Measurements from ENCODE around the gene NPPB. TPM values are rescaled to one million over a fixed set of nuclear protein-coding genes. Genes with fewer than 3 reads are reported as not detected.
A peak's percentile ranks its signal among the peaks of the same experiment; 100 is the strongest.

Gene NPPB
- total RNA-seq, 2 donors from 2014 or later, result 45.8 to 51.9 TPM

DNA sequence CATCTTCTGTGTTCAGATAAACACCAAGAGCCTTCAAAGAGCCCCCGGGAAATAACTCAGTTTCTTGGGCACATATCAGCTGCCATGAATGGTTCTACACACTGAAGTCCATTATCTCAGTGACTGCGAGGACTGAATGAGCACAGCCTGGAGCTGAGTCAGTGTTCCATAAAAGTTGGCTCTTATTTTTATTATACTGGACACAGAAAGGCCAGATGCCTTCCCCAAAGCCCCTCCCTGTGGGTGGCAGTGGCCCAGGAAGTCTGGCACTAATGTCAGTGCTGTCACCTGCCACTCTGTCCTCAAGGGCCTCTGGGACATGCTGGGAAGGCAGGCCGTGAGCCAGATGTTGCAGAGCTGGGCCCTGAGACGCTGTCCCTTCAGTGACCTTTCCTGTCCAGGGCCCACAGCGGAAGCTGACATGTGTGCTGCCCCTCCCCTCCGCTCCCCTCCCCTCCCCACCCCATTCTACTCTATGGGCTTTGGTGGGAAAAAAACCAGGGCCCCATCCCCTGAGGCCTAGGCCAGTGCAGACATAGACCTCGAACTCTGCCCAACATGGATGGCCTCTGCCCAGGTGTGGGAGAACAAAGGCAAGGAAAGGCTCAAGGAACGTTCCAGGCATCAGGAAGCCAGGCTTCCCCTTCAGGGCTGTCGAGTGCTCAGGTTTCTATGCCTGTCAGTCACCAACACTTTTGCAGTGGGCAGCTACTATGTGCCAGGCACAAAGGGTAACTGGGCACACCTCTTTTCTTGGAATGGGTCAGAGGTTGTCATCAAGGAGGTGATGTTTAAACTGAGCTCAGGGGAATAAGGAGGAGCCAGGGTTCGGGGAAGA lies 22.4 kb upstream of the NPPB start:
- Mint-ChIP-seq H3K4me1 (peaks cover 15% of the 10 kb centered on the region), H3K27ac (no peak overlapping the region), H3K9me3 (no peaks in the 10 kb centered on the region), H3K27me3 (ENCODE audit: insufficient read depth) (peaks cover 2% of the 10 kb centered on the region), H3K36me3 (ENCODE audit: low read depth) (no peaks in the 10 kb centered on the region), H3K4me3 (no peak overlapping the region)
- no peak overlapping the region for H3K27ac ChIP-seq (ENCODE audit: low read depth, low read length)
- WGBS, 2 experiments (ENCODE audit: insufficient coverage in 1 of 2, insufficient read length in 1 of 2), result 87 to 89% methylated on average over 7 to 10 of the region's 10 CpGs
- H3K4me1 ChIP-seq (ENCODE audit: control insufficient read depth, insufficient read depth, low read length), result peaks cover 9% of the 10 kb centered on the region
- no peak for DNase-seq
- TF ChIP-seq, protein P1, sequence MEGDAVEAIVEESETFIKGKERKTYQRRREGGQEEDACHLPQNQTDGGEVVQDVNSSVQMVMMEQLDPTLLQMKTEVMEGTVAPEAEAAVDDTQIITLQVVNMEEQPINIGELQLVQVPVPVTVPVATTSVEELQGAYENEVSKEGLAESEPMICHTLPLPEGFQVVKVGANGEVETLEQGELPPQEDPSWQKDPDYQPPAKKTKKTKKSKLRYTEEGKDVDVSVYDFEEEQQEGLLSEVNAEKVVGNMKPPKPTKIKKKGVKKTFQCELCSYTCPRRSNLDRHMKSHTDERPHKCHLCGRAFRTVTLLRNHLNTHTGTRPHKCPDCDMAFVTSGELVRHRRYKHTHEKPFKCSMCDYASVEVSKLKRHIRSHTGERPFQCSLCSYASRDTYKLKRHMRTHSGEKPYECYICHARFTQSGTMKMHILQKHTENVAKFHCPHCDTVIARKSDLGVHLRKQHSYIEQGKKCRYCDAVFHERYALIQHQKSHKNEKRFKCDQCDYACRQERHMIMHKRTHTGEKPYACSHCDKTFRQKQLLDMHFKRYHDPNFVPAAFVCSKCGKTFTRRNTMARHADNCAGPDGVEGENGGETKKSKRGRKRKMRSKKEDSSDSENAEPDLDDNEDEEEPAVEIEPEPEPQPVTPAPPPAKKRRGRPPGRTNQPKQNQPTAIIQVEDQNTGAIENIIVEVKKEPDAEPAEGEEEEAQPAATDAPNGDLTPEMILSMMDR (conservative IDR thresholded peaks at IDR 0.05), result no peak
- no peaks in the 10 kb centered on the region for H3K36me3 ChIP-seq (ENCODE audit: control insufficient read depth, insufficient read depth, low read length)
- no peaks in the 10 kb centered on the region for H3K9me3 ChIP-seq (ENCODE audit: control insufficient read depth, low read length)
- H3K27me3 ChIP-seq (ENCODE audit: control insufficient read depth, insufficient read depth, low read length, poor library complexity, severe bottlenecking), result no peaks in the 10 kb centered on the region
- H3K4me3 ChIP-seq (ENCODE audit: low read length), result no peak overlapping the region
- no peak overlapping the region for H3K9ac ChIP-seq (ENCODE audit: extremely low read depth, low read length, poor library complexity, severe bottlenecking)

- Histone ChIP-seq H3K4me3 (ENCODE audit: low read length) (no peak overlapping the region), H3K9ac (ENCODE audit: extremely low read depth, low read length, poor library complexity, severe bottlenecking) (no peak overlapping the region), H3K27ac (ENCODE audit: low read depth, low read length) (no peak overlapping the region), H3K27me3 (ENCODE audit: control insufficient read depth, insufficient read depth, low read length, poor library complexity, severe bottlenecking) (no peaks in the 10 kb centered on the region), H3K4me1 (ENCODE audit: control insufficient read depth, insufficient read depth, low read length) (peaks cover 10% of the 10 kb centered on the region), H3K36me3 (ENCODE audit: control insufficient read depth, insufficient read depth, low read length) (no peaks in the 10 kb centered on the region), H3K9me3 (ENCODE audit: control insufficient read depth, low read length) (no peaks in the 10 kb centered on the region)
- Mint-ChIP-seq H3K27ac (no peak overlapping the region), H3K9me3 (no peaks in the 10 kb centered on the region), H3K27me3 (ENCODE audit: insufficient read depth) (peaks cover 2% of the 10 kb centered on the region), H3K36me3 (ENCODE audit: low read depth) (no peaks in the 10 kb centered on the region), H3K4me1 (peaks cover 18% of the 10 kb centered on the region), H3K4me3 (no peak overlapping the region)
- TF ChIP-seq, protein P1 (conservative IDR thresholded peaks at IDR 0.05), result peak; percentile 38
- WGBS, 2 experiments (ENCODE audit: insufficient coverage in 1 of 2, insufficient read length in 1 of 2), result 82 to 87% methylated on average over 6 to 12 of the region's 12 CpGs
- DNase-seq, result no peak
These were observed 21.4 kb upstream of the NPPB start for GRCh38 chr1:11880181-11880575.

DNA sequence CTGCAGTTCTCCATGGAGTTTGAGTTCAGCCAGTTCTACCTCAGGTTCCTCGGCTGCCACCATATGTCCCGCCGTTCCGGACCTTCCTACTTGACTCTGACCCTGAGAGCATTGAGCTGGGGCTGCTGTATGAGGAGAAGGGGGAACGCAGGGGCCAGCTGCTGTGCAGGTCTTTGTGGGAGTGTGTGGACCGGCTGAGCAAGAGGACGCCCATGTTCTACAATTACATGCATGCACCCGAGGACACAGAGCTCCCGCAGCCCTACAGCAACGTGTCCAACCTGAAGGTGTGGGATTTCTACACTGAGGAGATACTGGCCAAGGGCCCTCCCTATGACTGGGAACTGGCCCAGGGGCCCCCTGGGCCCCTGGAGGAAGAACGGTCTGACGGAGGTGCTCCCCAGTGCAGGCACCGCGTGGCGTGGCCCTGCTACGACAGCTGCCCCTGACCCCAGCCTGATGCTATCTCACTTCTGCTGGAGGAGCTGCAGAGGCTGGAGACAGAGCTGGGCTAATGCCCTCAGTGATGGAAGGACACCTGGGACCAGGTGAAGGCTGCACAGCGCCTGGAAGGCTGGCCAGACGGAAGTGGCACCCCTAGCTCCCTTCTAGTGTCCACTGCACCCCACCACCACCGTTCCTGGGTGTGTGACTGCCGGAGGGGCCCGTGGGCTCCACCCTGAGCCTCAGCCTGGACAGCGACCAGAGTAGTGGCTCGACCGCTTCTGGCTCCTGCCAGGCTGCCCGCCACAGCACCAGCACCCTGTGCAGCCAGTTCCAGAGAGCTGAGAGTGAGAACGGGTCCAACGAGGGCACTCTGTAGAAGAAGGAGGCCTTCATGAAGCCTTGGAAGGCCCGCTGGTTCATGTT lies 20.8 kb upstream of the NPPB start:
- Mint-ChIP-seq H3K36me3 (ENCODE audit: low read depth) (no peaks in the 10 kb centered on the region), H3K27me3 (ENCODE audit: insufficient read depth) (peaks cover 2% of the 10 kb centered on the region)

More for the DNA sequence above, 20.8 kb upstream of the NPPB start:
- Histone ChIP-seq H3K4me3 (ENCODE audit: low read length) (no peak overlapping the region), H3K9ac (ENCODE audit: extremely low read depth, low read length, poor library complexity, severe bottlenecking) (no peak overlapping the region), H3K4me1 (ENCODE audit: control insufficient read depth, insufficient read depth, low read length) (peaks cover 10% of the 10 kb centered on the region), H3K27ac (ENCODE audit: low read depth, low read length) (no peak overlapping the region), H3K9me3 (ENCODE audit: control insufficient read depth, low read length) (no peaks in the 10 kb centered on the region), H3K27me3 (ENCODE audit: control insufficient read depth, insufficient read depth, low read length, poor library complexity, severe bottlenecking) (no peaks in the 10 kb centered on the region), H3K36me3 (ENCODE audit: control insufficient read depth, insufficient read depth, low read length) (no peaks in the 10 kb centered on the region)
- TF ChIP-seq, protein P1 (conservative IDR thresholded peaks at IDR 0.05), result no peak
- 91 to 92% methylated on average over 21 to 28 of the region's 28 CpGs for WGBS, 2 experiments (ENCODE audit: insufficient coverage in 1 of 2, insufficient read length in 1 of 2)
- Mint-ChIP-seq H3K4me1 (peaks cover 19% of the 10 kb centered on the region), H3K27ac (no peak overlapping the region), H3K4me3 (no peak overlapping the region), H3K9me3 (no peaks in the 10 kb centered on the region)
- DNase-seq, result no peak

Data from endodermal cell (in vitro differentiated cells).